Measurements from ENCODE around the gene CHSY1. TPM values are rescaled to one million over a fixed set of nuclear protein-coding genes. Genes with fewer than 3 reads are reported as not detected.

CHSY1 gene
- total RNA-seq, 4 donors from 2014 or later = 8.8 to 19.3 (median 11.4) TPM

- intact Hi-C loops (cut with DNase I) = no loop called here
- Histone ChIP-seq H3K27ac (no peak overlapping the region), H3K4me1 (peaks cover 0 to 5% (median 0%) of the 10 kb centered on the region in 3 donors), H3K36me3 (no peaks in the 10 kb centered on the region), H3K9me3 (no peaks in the 10 kb centered on the region), H3K27me3 (no peaks in the 10 kb centered on the region), H3K4me3 (no peak overlapping the region)
- TF ChIP-seq POLR2A (IDR thresholded peaks at IDR 0.05) (no peak), CTCF (IDR thresholded peaks at IDR 0.05) (peak in 4 of 6 experiments; percentile 8 to 44 (median 12))
- DNase-seq = no peak
- 100% methylated on average over 1 to 2 of the region's 10 CpGs for WGBS, 2 donors
These were observed 98.9 kb downstream of the CHSY1 start for GRCh38 chr15:101152914-101153313.

- Histone ChIP-seq H3K9me3 (no peaks in the 10 kb centered on the region), H3K4me1 (peaks cover 0 to 5% (median 0%) of the 10 kb centered on the region in 3 donors), H3K36me3 (no peaks in the 10 kb centered on the region), H3K27me3 (no peaks in the 10 kb centered on the region), H3K27ac (no peak overlapping the region), H3K4me3 (no peak overlapping the region)
- intact Hi-C loops (cut with DNase I) = no loop called here
- DNase-seq = no peak
- WGBS, 2 donors = 39 to 48% methylated on average over 8 of the region's 8 CpGs
- TF ChIP-seq POLR2A (IDR thresholded peaks at IDR 0.05) (no peak), CTCF (IDR thresholded peaks at IDR 0.05) (no peak)
These were observed 100.6 kb downstream of the CHSY1 start for GRCh38 chr15:101151288-101151687.

- TF ChIP-seq POLR2A (IDR thresholded peaks at IDR 0.05) = no peak
- intact Hi-C loops (cut with DNase I) = no loop called here
These were observed 101.2 kb downstream of the CHSY1 start for GRCh38 chr15:101150723-101151040.

GRCh38 chr15:101149864-101150722 is 101.8 kb downstream of the CHSY1 start:
- H3K27me3 ChIP-seq = no peaks in the 10 kb centered on the region
- no peaks in the 10 kb centered on the region for H3K36me3 ChIP-seq
- DNase-seq = no peak
- intact Hi-C loops (cut with DNase I) = no loop called here
- 78 to 86% methylated on average over 25 to 27 of the region's 27 CpGs for WGBS, 2 donors
- no peaks in the 10 kb centered on the region for H3K9me3 ChIP-seq
- H3K27ac ChIP-seq = no peak overlapping the region
- TF ChIP-seq POLR2A (IDR thresholded peaks at IDR 0.05) (no peak), CTCF (IDR thresholded peaks at IDR 0.05) (no peak)
- H3K4me1 ChIP-seq = peaks cover 0 to 5% (median 0%) of the 10 kb centered on the region in 3 donors
- H3K4me3 ChIP-seq = no peak overlapping the region

More at GRCh38 chr15:101150723-101151040, 101.2 kb downstream of the CHSY1 start:
- H3K36me3 ChIP-seq = no peaks in the 10 kb centered on the region
- H3K4me1 ChIP-seq = peaks cover 0 to 5% (median 0%) of the 10 kb centered on the region in 3 donors
- no peak overlapping the region for H3K4me3 ChIP-seq
- 87 to 92% methylated on average over 7 of the region's 7 CpGs for WGBS, 2 donors
- no peak for DNase-seq
- H3K9me3 ChIP-seq = no peaks in the 10 kb centered on the region
- no peaks in the 10 kb centered on the region for H3K27me3 ChIP-seq
- H3K27ac ChIP-seq = no peak overlapping the region

- Histone ChIP-seq H3K27me3 (no peaks in the 10 kb centered on the region), H3K4me1 (peaks cover 0 to 5% (median 0%) of the 10 kb centered on the region in 3 donors), H3K27ac (no peak overlapping the region), H3K4me3 (no peak overlapping the region), H3K36me3 (no peaks in the 10 kb centered on the region), H3K9me3 (no peaks in the 10 kb centered on the region)
- intact Hi-C loops (cut with DNase I) = no loop called here
- TF ChIP-seq POLR2A (IDR thresholded peaks at IDR 0.05) (no peak), CTCF (IDR thresholded peaks at IDR 0.05) (no peak)
- DNase-seq = no peak
- WGBS, 2 donors = 89 to 95% methylated on average over 4 to 5 of the region's 13 CpGs
These were observed 102.8 kb downstream of the CHSY1 start for GRCh38 chr15:101148881-101149664.
